Caco-2 (cell line): ENCODE results near the gene NPAT. TPM values are rescaled to one million over a fixed set of nuclear protein-coding genes. Genes with fewer than 3 reads are reported as not detected.
A peak's percentile ranks its signal among the peaks of the same experiment; 100 is the strongest.

ENCODE experiments used
- BruUV-seq: library from RNA; stranded (reverse); fragments of 400-500 nt; replicated peaks from 2 replicates; lab custom pipeline; 2021; lab: Mats Ljungman, UMichigan
- CTCF ChIA-PET: fragments of 300-600 bp; sonication (Branson Sonifier 250); formaldehyde crosslinking; loops from one replicate; lab custom pipeline; 2022; ENCODE audit warnings: antibody characterized with exemption; lab: Charles Lee
- POLR2A ChIA-PET: fragments of 300-600 bp; sonication (Branson Sonifier 250); formaldehyde crosslinking; loops from one replicate; lab custom pipeline; 2022; ENCODE audit warnings: antibody characterized with exemption; lab: Charles Lee
- DNase-seq, 2 experiments: peaks; one replicate each; pipeline versions ENCODE4 v3.0.0 to v3.0.0-alpha.2; 2020 to 2022
- H3K27me3 ChIP-seq: replicated peaks from 2 replicates; pipeline ENCODE4 v1.6.0; 2011; ENCODE audit warnings: low read length; ENCODE audit not compliant: control insufficient read depth, insufficient read depth
- H3K36me3 ChIP-seq: 2 replicates; pipeline ENCODE4 v1.5.1; 2011; ENCODE audit warnings: low read length; ENCODE audit not compliant: control insufficient read depth, insufficient read depth
- H3K4me1 ChIP-seq: fragments of 250-450 bp; sonication (Bioruptor Pico); 2 replicates; pipeline ENCODE4 v1.5.1; 2020; ENCODE audit warnings: mild to moderate bottlenecking
- H3K4me3 ChIP-seq: 2 replicates; pipeline ENCODE4 v1.5.1; 2011; ENCODE audit warnings: low read depth, mild to moderate bottlenecking, control low read depth, low read length
- H3K9me3 ChIP-seq: fragments of 250-450 bp; sonication (Bioruptor Pico); 2 replicates; pipeline ENCODE4 v1.5.1; 2020; ENCODE audit warnings: mild to moderate bottlenecking, moderate library complexity
- H3K27ac Mint-ChIP-seq: one replicate; pipeline ENCODE4 v1.8.0; 2022; ENCODE audit warnings: mixed read lengths; ENCODE audit not compliant: unreplicated experiment
- H3K27me3 Mint-ChIP-seq: one replicate; pipeline ENCODE4 v1.8.0; 2022; ENCODE audit warnings: mixed read lengths; ENCODE audit not compliant: insufficient read depth, unreplicated experiment
- H3K36me3 Mint-ChIP-seq: one replicate; pipeline ENCODE4 v1.8.0; 2022; ENCODE audit warnings: mild to moderate bottlenecking, mixed read lengths; ENCODE audit not compliant: insufficient read depth, unreplicated experiment
- H3K4me1 Mint-ChIP-seq: one replicate; pipeline ENCODE4 v1.8.0; 2022; ENCODE audit warnings: low read depth, mixed read lengths; ENCODE audit not compliant: unreplicated experiment
- H3K4me3 Mint-ChIP-seq: one replicate; pipeline ENCODE4 v1.8.0; 2022; ENCODE audit warnings: mild to moderate bottlenecking, moderate library complexity, mixed read lengths; ENCODE audit not compliant: unreplicated experiment
- H3K9me3 Mint-ChIP-seq: one replicate; pipeline ENCODE4 v1.8.0; 2022; ENCODE audit warnings: mixed read lengths; ENCODE audit not compliant: unreplicated experiment
- intact Hi-C: fragments of 100-400 bp; cut with micrococcal nuclease; formaldehyde crosslinking; loops from one replicate; pipeline ENCODE4 v1.10.0; 2022; ENCODE audit not compliant: unreplicated experiment
- total RNA-seq: library from RNA; stranded (reverse); gene quantifications from 2 replicates; pipeline ENCODE4 v1.2.3, GENCODE V29; 2022
- TF ChIP-seq, protein P1 (sequence below), 2 experiments: fragments of 200-600 bp in 1 of 2; IDR thresholded peaks; 1 replicate in 1 of 2; 2 replicates in 1 of 2; pipeline versions ENCODE4 v1.5.1 to v1.8.0; 2011 to 2022; ENCODE audit warnings: antibody characterized with exemption in 1 of 2, control low read depth in 1 of 2, inconsistent platforms in 1 of 2, low read depth in 1 of 2, low read length in 1 of 2, mild to moderate bottlenecking in 1 of 2, moderate library complexity in 1 of 2; ENCODE audit not compliant: insufficient read depth in 1 of 2, severe bottlenecking in 1 of 2, unreplicated experiment in 1 of 2

The NPAT gene
- total RNA-seq, 1 experiment from 2014 or later = 29.5 TPM

DNA sequence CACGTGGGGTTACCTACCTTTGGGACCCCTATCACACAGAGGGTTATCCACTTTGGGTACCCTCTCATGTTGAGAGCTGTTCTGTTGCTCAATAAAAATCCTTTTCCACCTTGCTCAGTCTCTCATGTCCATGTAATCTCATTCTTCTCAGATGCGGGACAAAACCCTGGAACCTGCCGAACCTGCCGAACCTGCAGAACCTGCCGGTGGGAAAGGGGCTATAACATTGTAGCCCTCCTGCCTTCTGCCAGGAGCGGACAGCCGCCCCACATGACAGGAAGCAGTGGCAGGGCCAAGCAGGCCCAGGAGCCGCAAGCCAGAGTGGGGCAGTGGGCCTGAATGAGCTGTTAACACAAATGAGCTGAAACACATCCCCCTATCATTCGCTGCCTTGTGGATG lies 18.1 kb downstream of the NPAT start:
- H3K4me1 ChIP-seq = no peaks in the 10 kb centered on the region
- Mint-ChIP-seq H3K27ac (no peak overlapping the region), H3K36me3 (peaks cover 61% of the 10 kb centered on the region), H3K9me3 (peaks cover 31% of the 10 kb centered on the region), H3K27me3 (no peaks in the 10 kb centered on the region), H3K4me3 (no peak overlapping the region), H3K4me1 (no peaks in the 10 kb centered on the region)
- ChIA-PET CTCF (interaction anchor here (0.6 kb wide), 1 partner anchor 56 kb away, joined by 5 read pairs; no protein-coding TSS in a partner anchor), POLR2A (no interaction called here)
- intact Hi-C loops = no loop called here
- H3K36me3 ChIP-seq = peaks cover 26% of the 10 kb centered on the region
- BruUV-seq = no TSS peak
- H3K9me3 ChIP-seq = peaks cover 37% of the 10 kb centered on the region
- no peak overlapping the region for H3K4me3 ChIP-seq
- TF ChIP-seq, protein P1, sequence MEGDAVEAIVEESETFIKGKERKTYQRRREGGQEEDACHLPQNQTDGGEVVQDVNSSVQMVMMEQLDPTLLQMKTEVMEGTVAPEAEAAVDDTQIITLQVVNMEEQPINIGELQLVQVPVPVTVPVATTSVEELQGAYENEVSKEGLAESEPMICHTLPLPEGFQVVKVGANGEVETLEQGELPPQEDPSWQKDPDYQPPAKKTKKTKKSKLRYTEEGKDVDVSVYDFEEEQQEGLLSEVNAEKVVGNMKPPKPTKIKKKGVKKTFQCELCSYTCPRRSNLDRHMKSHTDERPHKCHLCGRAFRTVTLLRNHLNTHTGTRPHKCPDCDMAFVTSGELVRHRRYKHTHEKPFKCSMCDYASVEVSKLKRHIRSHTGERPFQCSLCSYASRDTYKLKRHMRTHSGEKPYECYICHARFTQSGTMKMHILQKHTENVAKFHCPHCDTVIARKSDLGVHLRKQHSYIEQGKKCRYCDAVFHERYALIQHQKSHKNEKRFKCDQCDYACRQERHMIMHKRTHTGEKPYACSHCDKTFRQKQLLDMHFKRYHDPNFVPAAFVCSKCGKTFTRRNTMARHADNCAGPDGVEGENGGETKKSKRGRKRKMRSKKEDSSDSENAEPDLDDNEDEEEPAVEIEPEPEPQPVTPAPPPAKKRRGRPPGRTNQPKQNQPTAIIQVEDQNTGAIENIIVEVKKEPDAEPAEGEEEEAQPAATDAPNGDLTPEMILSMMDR (IDR thresholded peaks at IDR 0.05; ENCODE audit: insufficient read depth in 1 of 2, low read depth in 1 of 2, low read length in 1 of 2, severe bottlenecking in 1 of 2, unreplicated experiment in 1 of 2) = no peak
- no peak for DNase-seq
- no peaks in the 10 kb centered on the region for H3K27me3 ChIP-seq

DNA sequence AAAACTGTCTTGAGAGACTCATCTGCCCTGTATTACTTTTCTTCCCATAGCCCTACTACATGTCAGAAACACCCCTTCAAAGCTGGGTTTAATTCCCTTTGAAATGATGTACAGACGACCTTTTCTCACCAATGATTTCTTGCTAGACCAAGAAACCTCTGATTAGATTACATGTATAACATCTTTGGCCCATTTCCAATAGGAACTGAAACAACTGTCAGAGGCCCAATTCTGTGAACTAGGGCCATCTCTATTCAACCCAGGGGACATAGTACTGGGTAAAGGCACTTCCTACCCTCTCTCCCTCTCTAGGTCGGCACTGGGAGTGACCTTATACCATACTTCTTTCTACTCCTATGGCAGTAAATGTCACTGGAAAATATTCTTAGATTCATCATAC lies 19.4 kb downstream of the NPAT start:
- peaks cover 35% of the 10 kb centered on the region for H3K9me3 ChIP-seq
- intact Hi-C loops = no loop called here
- Mint-ChIP-seq H3K4me3 (no peak overlapping the region), H3K27me3 (no peaks in the 10 kb centered on the region), H3K27ac (no peak overlapping the region), H3K9me3 (peaks cover 31% of the 10 kb centered on the region), H3K4me1 (no peaks in the 10 kb centered on the region), H3K36me3 (peaks cover 58% of the 10 kb centered on the region)
- ChIA-PET CTCF (no interaction called here), POLR2A (no interaction called here)
- peaks cover 23% of the 10 kb centered on the region for H3K36me3 ChIP-seq
- no peaks in the 10 kb centered on the region for H3K27me3 ChIP-seq
- BruUV-seq = no TSS peak
- no peak overlapping the region for H3K4me3 ChIP-seq
- H3K4me1 ChIP-seq = no peaks in the 10 kb centered on the region
- TF ChIP-seq, protein P1 (IDR thresholded peaks at IDR 0.05; ENCODE audit: insufficient read depth in 1 of 2, low read depth in 1 of 2, low read length in 1 of 2, severe bottlenecking in 1 of 2, unreplicated experiment in 1 of 2) = no peak
- DNase-seq = no peak

- TF ChIP-seq, protein P1 (IDR thresholded peaks at IDR 0.05; ENCODE audit: insufficient read depth in 1 of 2, low read depth in 1 of 2, low read length in 1 of 2, severe bottlenecking in 1 of 2, unreplicated experiment in 1 of 2) = no peak
- Histone ChIP-seq H3K4me3 (no peak overlapping the region), H3K9me3 (peaks cover 7% of the 10 kb centered on the region), H3K36me3 (0 out of 2 replicates have a peak, but pooled peaks cover 2% of the 10 kb centered on the region), H3K4me1 (no peaks in the 10 kb centered on the region), H3K27me3 (no peaks in the 10 kb centered on the region)
- Mint-ChIP-seq H3K9me3 (peaks cover 15% of the 10 kb centered on the region), H3K4me1 (no peaks in the 10 kb centered on the region), H3K36me3 (peaks cover 49% of the 10 kb centered on the region), H3K27me3 (no peaks in the 10 kb centered on the region), H3K4me3 (no peak overlapping the region), H3K27ac (peak overlapping the region; percentile 31)
- BruUV-seq = no TSS peak
- intact Hi-C loops = no loop called here
- DNase-seq = no peak
- ChIA-PET POLR2A (no interaction called here), CTCF (no interaction called here)
Observed at GRCh38 chr11:108199446-108200321, 22.8 kb downstream of the NPAT start.
